Measurements from ENCODE around the gene TRIM34.
A peak's percentile ranks its signal among the peaks of the same experiment; 100 is the strongest.
"Not testable (repeated sequence)": the region's sequence is repeated elsewhere in the genome, so short reads cannot be mapped to it uniquely, and the experiment has no call there.

Gene TRIM34

GRCh38 chr11:5621580-5621979 is 3.2 kb upstream of the TRIM34 start:
- no peak for DNase-seq (ENCODE audit: low read depth)

- no peak for DNase-seq (ENCODE audit: low read depth)
Observed at GRCh38 chr11:5622802-5623201, 2.0 kb upstream of the TRIM34 start.

- DNase-seq (ENCODE audit: low read depth): no peak
Observed at GRCh38 chr11:5625281-5625680, 480 bp downstream of the TRIM34 start.

GRCh38 chr11:5626196-5626595 is 1.4 kb downstream of the TRIM34 start:
- no peak for DNase-seq (ENCODE audit: low read depth)

GRCh38 chr11:5631417-5631816 is 6.6 kb downstream of the TRIM34 start:
- DNase-seq (ENCODE audit: low read depth): no peak

- DNase-seq (ENCODE audit: low read depth): no peak
Observed at GRCh38 chr11:5631969-5632635, 7.3 kb downstream of the TRIM34 start.

GRCh38 chr11:5639953-5640352 is 15.2 kb downstream of the TRIM34 start:
- no peak for DNase-seq (ENCODE audit: low read depth)

GRCh38 chr11:5643585-5643984 is 18.8 kb downstream of the TRIM34 start:
- DNase-seq (ENCODE audit: low read depth): no peak

GRCh38 chr11:5646139-5646538 is 21.3 kb downstream of the TRIM34 start:
- no peak for DNase-seq (ENCODE audit: low read depth)

GRCh38 chr11:5655474-5655873 is 30.7 kb downstream of the TRIM34 start:
- no peak for DNase-seq (ENCODE audit: low read depth)

- not testable (repeated sequence) for DNase-seq (ENCODE audit: low read depth)
Observed at GRCh38 chr11:5656956-5657355, 32.2 kb downstream of the TRIM34 start.

GRCh38 chr11:5658318-5658717 is 33.5 kb downstream of the TRIM34 start:
- no peak for DNase-seq (ENCODE audit: low read depth)

- no peak for DNase-seq (ENCODE audit: low read depth)
Observed at GRCh38 chr11:5663511-5663910, 38.7 kb downstream of the TRIM34 start.

GRCh38 chr11:5665051-5665570 is 40.3 kb downstream of the TRIM34 start:
- DNase-seq (ENCODE audit: low read depth): no peak

- DNase-seq (ENCODE audit: low read depth): no peak
Observed at GRCh38 chr11:5665746-5666401, 41.1 kb downstream of the TRIM34 start.

GRCh38 chr11:5666402-5666793 is 41.6 kb downstream of the TRIM34 start:
- DNase-seq (ENCODE audit: low read depth): no peak

- no peak for DNase-seq (ENCODE audit: low read depth)
Observed at GRCh38 chr11:5671831-5672230, 47.0 kb downstream of the TRIM34 start.

- DNase-seq (ENCODE audit: low read depth): no peak
Observed at GRCh38 chr11:5674391-5674790, 49.6 kb downstream of the TRIM34 start.

- DNase-seq (ENCODE audit: low read depth): no peak
Observed at GRCh38 chr11:5679811-5680210, 55.0 kb downstream of the TRIM34 start.

GRCh38 chr11:5682890-5683441 is 58.2 kb downstream of the TRIM34 start:
- DNase-seq (ENCODE audit: low read depth): not testable (repeated sequence)

- peak; percentile 18 for DNase-seq (ENCODE audit: low read depth)
Observed at GRCh38 chr11:5683620-5684019, 58.8 kb downstream of the TRIM34 start.

GRCh38 chr11:5684036-5684645 is 59.3 kb downstream of the TRIM34 start:
- no peak for DNase-seq (ENCODE audit: low read depth)
